HepG2 (cell line): ENCODE results near the gene PDGFB. TPM values are rescaled to one million over a fixed set of nuclear protein-coding genes. Genes with fewer than 3 reads are reported as not detected.

Experiments
- ATAC-seq: fragments of 200-7000 bp; cut with Tn5 transposase; 3 replicates; pipeline ENCODE4 v1.9.1; 2020; ENCODE audit warnings: mild to moderate bottlenecking, moderate library complexity
- BruUV-seq: library from RNA; stranded (reverse); fragments of 400-500 nt; replicated peaks from 2 replicates; lab custom pipeline; 2021; lab: Mats Ljungman, UMichigan
- CTCF ChIA-PET: fragments of 300-600 bp; formaldehyde crosslinking; extraction: SDS; loops from one replicate; lab custom pipeline; 2021; ENCODE audit warnings: low total read pairs, inconsistent platforms, low intra/inter-chr PET ratio; lab: Yijun Ruan, JAX
- POLR2A ChIA-PET: fragments of 350-600 bp; sonication (Branson Sonifier 250); formaldehyde crosslinking; loops from one replicate; lab custom pipeline; 2020; ENCODE audit warnings: antibody characterized with exemption, inconsistent platforms; lab: Yijun Ruan, JAX
- DNase-seq: peaks from one replicate; pipeline ENCODE4 v3.0.0-alpha.2; 2015; ENCODE audit warnings: low spot score
- FAIRE-seq: peaks from 3 replicates; lab custom pipeline; 2011; peaks lifted over from hg19 to GRCh38; lab: Jason Lieb, UNC
- H2AFZ ChIP-seq: one replicate; pipeline ENCODE4 v1.6.1; 2011; ENCODE audit warnings: low read length, inconsistent platforms
- H3K27ac ChIP-seq: fragments of 300-600 bp; 3 replicates; pipeline ENCODE4 v1.8.0; 2011; ENCODE audit warnings: mixed run types, mild to moderate bottlenecking, mixed read lengths, low read length, inconsistent platforms; ENCODE audit not compliant: insufficient read depth; ENCODE audit errors: extremely low read length
- H3K27me3 ChIP-seq, 2 experiments: fragments of 200-600 bp in 1 of 2; 2 replicates in 1 of 2; 3 replicates in 1 of 2; pipeline versions ENCODE4 v1.6.0 to v1.8.0; 2011; ENCODE audit warnings: low read length in 2 of 2, mild to moderate bottlenecking in 2 of 2, moderate library complexity in 2 of 2, inconsistent platforms in 1 of 2; ENCODE audit not compliant: insufficient read depth in 2 of 2, control insufficient read depth in 1 of 2
- H3K36me3 ChIP-seq, 2 experiments: fragments of 200-600 bp in 1 of 2; replicated peaks in 1 of 2; 2 replicates in 1 of 2; 3 replicates in 1 of 2; pipeline versions ENCODE4 v1.5.1 to v1.8.0; 2011; ENCODE audit warnings: low read length in 2 of 2, inconsistent platforms in 1 of 2; ENCODE audit not compliant: insufficient read depth in 2 of 2, control insufficient read depth in 1 of 2
- H3K4me1 ChIP-seq: 2 replicates; pipeline ENCODE4 v1.5.1; 2012; ENCODE audit warnings: low read length, inconsistent platforms; ENCODE audit not compliant: insufficient read depth
- H3K4me2 ChIP-seq: 2 replicates; pipeline ENCODE4 v1.6.0; 2011; ENCODE audit warnings: low read depth, low read length, inconsistent platforms
- H3K4me3 ChIP-seq, 3 experiments: fragments of 200-600 bp in 1 of 3; sonication (generic), shearing (Covaris generic) in 1 of 3; replicated peaks in 1 of 3; 2 replicates each; pipeline ENCODE4 v1.5.1; 2011 to 2016; ENCODE audit warnings: low read length in 3 of 3, inconsistent platforms in 2 of 3, low read depth in 2 of 3, mild to moderate bottlenecking in 2 of 3, control low read depth in 1 of 3, mixed read lengths in 1 of 3; ENCODE audit not compliant: insufficient read depth in 1 of 3
- H3K79me2 ChIP-seq: one replicate; pipeline ENCODE4 v1.6.1; 2011; ENCODE audit warnings: low read length, inconsistent platforms; ENCODE audit not compliant: insufficient read depth
- H3K9ac ChIP-seq: 2 replicates; pipeline ENCODE4 v1.6.0; 2011; ENCODE audit warnings: mild to moderate bottlenecking, low read depth, low read length, inconsistent platforms; ENCODE audit not compliant: insufficient read depth
- H3K9me3 ChIP-seq: 2 replicates; pipeline ENCODE4 v1.5.1; 2012; ENCODE audit warnings: mild to moderate bottlenecking, low read length
- H4K20me1 ChIP-seq: 2 replicates; pipeline ENCODE4 v1.6.0; 2011; ENCODE audit warnings: inconsistent platforms, mild to moderate bottlenecking, low read length, moderate library complexity; ENCODE audit not compliant: insufficient read depth
- HIVEP1 ChIP-seq: sonication (generic); formaldehyde crosslinking; IDR thresholded peaks from 2 replicates; pipeline ENCODE4 v1.4.0; 2020; ENCODE audit warnings: mild to moderate bottlenecking, missing genetic modification reagents
- KAT8 ChIP-seq: IDR thresholded peaks from 2 replicates; pipeline ENCODE4 v1.6.1; 2016; ENCODE audit warnings: missing genetic modification reagents, missing compliant biosample characterization
- KDM1A ChIP-seq: IDR thresholded peaks from 2 replicates; pipeline ENCODE4 v1.6.1; 2016; ENCODE audit warnings: missing compliant biosample characterization
- KDM4B ChIP-seq: sonication (generic); formaldehyde crosslinking; IDR thresholded peaks from 2 replicates; pipeline ENCODE4 v1.4.0; 2020; ENCODE audit warnings: missing genetic modification reagents
- MYNN ChIP-seq: sonication (generic); formaldehyde crosslinking; IDR thresholded peaks from 2 replicates; pipeline ENCODE4 v1.4.0; 2020; ENCODE audit warnings: mild to moderate bottlenecking, low read depth, missing genetic modification reagents
- PITX1 ChIP-seq: sonication (generic); formaldehyde crosslinking; IDR thresholded peaks from 2 replicates; pipeline ENCODE4 v1.5.1; 2020; ENCODE audit warnings: mild to moderate bottlenecking, missing genetic modification reagents
- RXRB ChIP-seq: IDR thresholded peaks from 2 replicates; pipeline ENCODE4 v1.6.1; 2016; ENCODE audit warnings: borderline replicate concordance, missing genetic modification reagents, missing compliant biosample characterization
- SALL2 ChIP-seq: sonication (generic); formaldehyde crosslinking; IDR thresholded peaks from 2 replicates; pipeline ENCODE4 v1.8.1; 2023; ENCODE audit warnings: mild to moderate bottlenecking, missing genetic modification reagents, inconsistent platforms
- SAP130 ChIP-seq: IDR thresholded peaks from 2 replicates; pipeline ENCODE4 v1.6.1; 2016; ENCODE audit warnings: low read depth
- ZNF432 ChIP-seq: sonication (generic); formaldehyde crosslinking; IDR thresholded peaks from 2 replicates; pipeline ENCODE4 v1.5.0; 2020; ENCODE audit warnings: missing genetic modification reagents, mild to moderate bottlenecking, borderline replicate concordance
- ZNF720 ChIP-seq: sonication (generic); formaldehyde crosslinking; IDR thresholded peaks from 2 replicates; pipeline ENCODE4 v1.4.0; 2020; ENCODE audit warnings: missing genetic modification reagents
- ZSCAN25 ChIP-seq: sonication (generic); formaldehyde crosslinking; IDR thresholded peaks from 2 replicates; pipeline ENCODE4 v1.8.0; 2022; ENCODE audit warnings: mild to moderate bottlenecking, missing genetic modification reagents
- WGBS: methylation state at CpG from one replicate; pipeline ENCODE4 v1.1.6; 2017; ENCODE audit warnings: low lambda C conversion rate; 5-methylcytosine and 5-hydroxymethylcytosine counted together
- in situ Hi-C: cut with HindIII; loops from 2 replicates; pipeline ENCODE4 v1.10.0; 2017; ENCODE audit warnings: low pct_unique_long_range_greater_than_20kb; ENCODE audit not compliant: extremely low pct_ligation_motif_present
- intact Hi-C: fragments of 100-400 bp; cut with micrococcal nuclease; formaldehyde crosslinking; loops from one replicate; pipeline ENCODE4 v1.10.0; 2022; ENCODE audit not compliant: unreplicated experiment
- polyA plus RNA-seq, 8 experiments: library from polyadenylated mRNA; depleted of rRNA in 3 of 8; stranded (reverse) in 7 of 8; unstranded in 1 of 8; fragments of >200 nt; fragmentation: Illumina TruSeq in 4 of 8; extraction: Trizol in 4 of 8; gene quantifications; 2 replicates each; pipeline versions ENCODE4 v1.2.1 to v1.2.3, GENCODE V29; 2011 to 2016; ENCODE audit warnings: low read depth in 4 of 8, missing spikeins in 1 of 8, mixed read lengths in 1 of 8; ENCODE audit not compliant: insufficient read depth in 1 of 8
- total RNA-seq, 5 experiments: library from RNA; depleted of rRNA; stranded (reverse); fragments of >200 nt; fragmentation: Illumina TruSeq; extraction: Trizol; gene quantifications; 2 replicates each; pipeline ENCODE4 v1.2.3, GENCODE V29; 2016; ENCODE audit warnings: low read depth in 1 of 5
- TF ChIP-seq, protein P1 (sequence below): sonication (generic); formaldehyde crosslinking; IDR thresholded peaks from 2 replicates; pipeline ENCODE4 v1.8.0; 2022; ENCODE audit warnings: missing genetic modification reagents, mild to moderate bottlenecking, moderate library complexity, borderline replicate concordance
- TF ChIP-seq, protein P2 (sequence below): IDR thresholded peaks from 2 replicates; pipeline ENCODE4 v1.4.0; 2020; ENCODE audit warnings: mild to moderate bottlenecking, missing genetic modification reagents
- TF ChIP-seq, protein P3 (sequence below): sonication (generic); formaldehyde crosslinking; IDR thresholded peaks from 2 replicates; pipeline ENCODE4 v1.5.1; 2020; ENCODE audit warnings: mild to moderate bottlenecking, missing genetic modification reagents, moderate library complexity
- TF ChIP-seq, protein P4 (sequence below): sonication (generic); formaldehyde crosslinking; IDR thresholded peaks from 2 replicates; pipeline ENCODE4 v1.8.0; 2023; ENCODE audit warnings: mild to moderate bottlenecking, missing genetic modification reagents

PDGFB gene
- total and polyA plus RNA-seq, 2 of the 13 experiments (the other 11 are each of a cell fraction or from before 2014, with no cell fraction given): 1.4 to 10.1 TPM

DNA sequence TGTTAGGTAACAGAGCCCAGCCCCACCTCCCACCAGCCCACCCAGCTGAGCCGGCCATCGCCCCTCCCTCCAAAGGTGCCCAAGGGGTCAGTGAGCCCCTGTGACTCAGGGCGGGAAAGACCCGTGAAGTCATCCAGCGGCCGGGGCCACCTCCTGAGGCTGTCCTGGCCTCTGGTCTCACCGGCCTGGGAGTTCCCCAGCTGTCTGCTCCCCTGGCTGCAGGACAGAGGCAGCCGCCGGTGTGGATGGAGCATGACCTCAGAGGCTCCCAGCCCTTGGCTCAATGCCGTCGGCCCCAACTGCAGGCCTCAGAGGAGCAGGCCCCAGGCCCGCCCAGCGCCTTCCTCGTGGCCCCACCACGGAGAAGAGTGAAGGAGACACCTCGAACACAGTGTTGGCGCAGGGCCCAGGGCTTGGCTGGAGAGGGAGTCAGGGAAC, 46.0 kb upstream of the PDGFB start:
- H4K20me1 ChIP-seq: no peaks in the 10 kb centered on the region
- ChIA-PET POLR2A (interaction anchor here (0.6 to 3.6 kb wide), 7 partner anchors 8 to 50 kb away, joined by 3 to 21 read pairs (median 9); partner anchors contain the start of genes PDGFB and RPL3), CTCF (no interaction called here)
- H3K4me3 ChIP-seq: peak overlapping the region in 1 of 3 experiments; percentile 38; a peak in 1 of 6 replicates
- no TSS peak for BruUV-seq
- H2AFZ ChIP-seq: no peak overlapping the region
- peaks cover 5 to 13% of the 10 kb centered on the region in 2 experiments; a peak in 4 of 5 replicates for H3K27me3 ChIP-seq
- 0% methylated on average over 7 of the region's 17 CpGs for WGBS
- H3K4me1 ChIP-seq: peaks cover 81% of the 10 kb centered on the region
- H3K9me3 ChIP-seq: no peaks in the 10 kb centered on the region
- H3K79me2 ChIP-seq: no peaks in the 10 kb centered on the region
- peak; percentile 80 for ATAC-seq
- no peaks in the 10 kb centered on the region for H3K36me3 ChIP-seq
- intact Hi-C loops: loop anchor here (5.0 kb wide), 1 partner anchor 118 kb away; no protein-coding TSS in a partner anchor
- FAIRE-seq: no peak
- H3K27ac ChIP-seq: no peak overlapping the region
- H3K4me2 ChIP-seq: peak overlapping the region; percentile 44
- in situ Hi-C loops: no loop called here
- peak; percentile 56 for DNase-seq
- H3K9ac ChIP-seq: no peak overlapping the region
- TF ChIP-seq SALL2 (CRISPR knock-in tag): no peak
- TF ChIP-seq, protein P1, sequence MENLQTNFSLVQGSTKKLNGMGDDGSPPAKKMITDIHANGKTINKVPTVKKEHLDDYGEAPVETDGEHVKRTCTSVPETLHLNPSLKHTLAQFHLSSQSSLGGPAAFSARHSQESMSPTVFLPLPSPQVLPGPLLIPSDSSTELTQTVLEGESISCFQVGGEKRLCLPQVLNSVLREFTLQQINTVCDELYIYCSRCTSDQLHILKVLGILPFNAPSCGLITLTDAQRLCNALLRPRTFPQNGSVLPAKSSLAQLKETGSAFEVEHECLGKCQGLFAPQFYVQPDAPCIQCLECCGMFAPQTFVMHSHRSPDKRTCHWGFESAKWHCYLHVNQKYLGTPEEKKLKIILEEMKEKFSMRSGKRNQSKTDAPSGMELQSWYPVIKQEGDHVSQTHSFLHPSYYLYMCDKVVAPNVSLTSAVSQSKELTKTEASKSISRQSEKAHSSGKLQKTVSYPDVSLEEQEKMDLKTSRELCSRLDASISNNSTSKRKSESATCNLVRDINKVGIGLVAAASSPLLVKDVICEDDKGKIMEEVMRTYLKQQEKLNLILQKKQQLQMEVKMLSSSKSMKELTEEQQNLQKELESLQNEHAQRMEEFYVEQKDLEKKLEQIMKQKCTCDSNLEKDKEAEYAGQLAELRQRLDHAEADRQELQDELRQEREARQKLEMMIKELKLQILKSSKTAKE (CRISPR knock-in tag): peak; percentile 62; the same call in 1 of the 2 replicates
- TF ChIP-seq, protein P2, sequence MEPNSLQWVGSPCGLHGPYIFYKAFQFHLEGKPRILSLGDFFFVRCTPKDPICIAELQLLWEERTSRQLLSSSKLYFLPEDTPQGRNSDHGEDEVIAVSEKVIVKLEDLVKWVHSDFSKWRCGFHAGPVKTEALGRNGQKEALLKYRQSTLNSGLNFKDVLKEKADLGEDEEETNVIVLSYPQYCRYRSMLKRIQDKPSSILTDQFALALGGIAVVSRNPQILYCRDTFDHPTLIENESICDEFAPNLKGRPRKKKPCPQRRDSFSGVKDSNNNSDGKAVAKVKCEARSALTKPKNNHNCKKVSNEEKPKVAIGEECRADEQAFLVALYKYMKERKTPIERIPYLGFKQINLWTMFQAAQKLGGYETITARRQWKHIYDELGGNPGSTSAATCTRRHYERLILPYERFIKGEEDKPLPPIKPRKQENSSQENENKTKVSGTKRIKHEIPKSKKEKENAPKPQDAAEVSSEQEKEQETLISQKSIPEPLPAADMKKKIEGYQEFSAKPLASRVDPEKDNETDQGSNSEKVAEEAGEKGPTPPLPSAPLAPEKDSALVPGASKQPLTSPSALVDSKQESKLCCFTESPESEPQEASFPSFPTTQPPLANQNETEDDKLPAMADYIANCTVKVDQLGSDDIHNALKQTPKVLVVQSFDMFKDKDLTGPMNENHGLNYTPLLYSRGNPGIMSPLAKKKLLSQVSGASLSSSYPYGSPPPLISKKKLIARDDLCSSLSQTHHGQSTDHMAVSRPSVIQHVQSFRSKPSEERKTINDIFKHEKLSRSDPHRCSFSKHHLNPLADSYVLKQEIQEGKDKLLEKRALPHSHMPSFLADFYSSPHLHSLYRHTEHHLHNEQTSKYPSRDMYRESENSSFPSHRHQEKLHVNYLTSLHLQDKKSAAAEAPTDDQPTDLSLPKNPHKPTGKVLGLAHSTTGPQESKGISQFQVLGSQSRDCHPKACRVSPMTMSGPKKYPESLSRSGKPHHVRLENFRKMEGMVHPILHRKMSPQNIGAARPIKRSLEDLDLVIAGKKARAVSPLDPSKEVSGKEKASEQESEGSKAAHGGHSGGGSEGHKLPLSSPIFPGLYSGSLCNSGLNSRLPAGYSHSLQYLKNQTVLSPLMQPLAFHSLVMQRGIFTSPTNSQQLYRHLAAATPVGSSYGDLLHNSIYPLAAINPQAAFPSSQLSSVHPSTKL (CRISPR knock-in tag): peak; percentile 31; the same call in 1 of the 2 replicates
- TF ChIP-seq KAT8 (CRISPR knock-in tag): 0 out of 2 replicates have a peak, but pooled peaks have one; percentile 53
- TF ChIP-seq, protein P3, sequence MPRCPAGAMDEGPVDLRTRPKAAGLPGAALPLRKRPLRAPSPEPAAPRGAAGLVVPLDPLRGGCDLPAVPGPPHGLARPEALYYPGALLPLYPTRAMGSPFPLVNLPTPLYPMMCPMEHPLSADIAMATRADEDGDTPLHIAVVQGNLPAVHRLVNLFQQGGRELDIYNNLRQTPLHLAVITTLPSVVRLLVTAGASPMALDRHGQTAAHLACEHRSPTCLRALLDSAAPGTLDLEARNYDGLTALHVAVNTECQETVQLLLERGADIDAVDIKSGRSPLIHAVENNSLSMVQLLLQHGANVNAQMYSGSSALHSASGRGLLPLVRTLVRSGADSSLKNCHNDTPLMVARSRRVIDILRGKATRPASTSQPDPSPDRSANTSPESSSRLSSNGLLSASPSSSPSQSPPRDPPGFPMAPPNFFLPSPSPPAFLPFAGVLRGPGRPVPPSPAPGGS (CRISPR knock-in tag): peak; percentile 62; the same call in 1 of the 2 replicates
- TF ChIP-seq MYNN (CRISPR knock-in tag): no peak
- TF ChIP-seq ZNF720 (CRISPR knock-in tag): 0 out of 2 replicates have a peak, but pooled peaks have one; percentile 29
- TF ChIP-seq RXRB (CRISPR knock-in tag): peak; percentile 78
- peak; percentile 95 for TF ChIP-seq HIVEP1 (CRISPR knock-in tag)
- no peak for TF ChIP-seq KDM1A (CRISPR knock-in tag)
- peak; percentile 40; the same call in 1 of the 2 replicates for TF ChIP-seq PITX1 (CRISPR knock-in tag)
- TF ChIP-seq SAP130 (CRISPR knock-in tag): peak; percentile 64
- TF ChIP-seq, protein P4, sequence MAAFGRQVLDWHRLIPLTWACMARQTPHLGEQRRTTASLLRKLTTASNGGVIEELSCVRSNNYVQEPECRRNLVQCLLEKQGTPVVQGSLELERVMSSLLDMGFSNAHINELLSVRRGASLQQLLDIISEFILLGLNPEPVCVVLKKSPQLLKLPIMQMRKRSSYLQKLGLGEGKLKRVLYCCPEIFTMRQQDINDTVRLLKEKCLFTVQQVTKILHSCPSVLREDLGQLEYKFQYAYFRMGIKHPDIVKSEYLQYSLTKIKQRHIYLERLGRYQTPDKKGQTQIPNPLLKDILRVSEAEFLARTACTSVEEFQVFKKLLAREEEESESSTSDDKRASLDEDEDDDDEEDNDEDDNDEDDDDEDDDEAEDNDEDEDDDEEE (CRISPR knock-in tag): no peak; the same call in 1 of the 2 replicates
- TF ChIP-seq ZSCAN25 (CRISPR knock-in tag): peak; percentile 63; the same call in 1 of the 2 replicates
- no peak for TF ChIP-seq ZNF432 (CRISPR knock-in tag)
- no peak for TF ChIP-seq KDM4B
